Measurements from ENCODE around the gene PROSER2.

The PROSER2 gene

DNA sequence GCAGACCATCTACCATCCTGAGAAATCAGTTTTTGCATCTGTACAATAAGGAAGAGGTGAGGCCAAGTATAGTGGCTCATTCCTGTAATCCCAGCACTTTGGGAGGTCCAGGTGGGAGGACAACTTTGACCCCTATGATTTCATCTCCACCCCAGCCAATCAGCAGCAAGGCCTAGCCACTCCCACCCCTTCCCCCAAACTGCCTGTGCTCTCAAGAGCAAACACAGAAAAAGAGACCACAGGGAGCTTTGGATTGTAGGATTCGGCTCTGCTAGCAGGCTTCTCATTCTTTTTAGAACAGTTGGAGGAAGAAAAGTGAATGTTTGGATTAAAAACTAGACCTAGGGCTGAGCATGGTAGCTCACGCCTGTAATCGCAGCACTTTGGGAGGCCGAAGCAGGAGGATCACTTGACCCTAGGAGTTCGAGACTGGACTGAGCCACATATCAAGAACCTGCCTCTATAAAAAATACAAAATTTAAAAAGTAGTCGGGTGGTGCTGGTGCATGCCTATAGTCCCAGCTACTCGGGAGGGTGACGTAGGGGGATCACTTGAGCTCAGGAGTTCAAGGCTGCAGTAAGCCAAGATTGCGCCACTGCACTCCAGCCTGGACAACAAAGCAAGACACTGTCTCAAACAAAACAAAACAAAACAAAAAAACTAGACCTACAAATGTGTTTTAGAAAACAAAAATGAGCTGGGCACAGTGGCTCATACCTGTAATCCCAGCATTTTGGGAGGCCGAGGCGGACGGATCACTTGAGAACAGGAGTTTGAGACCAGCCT, 25.1 kb upstream of the PROSER2 start:
- Histone ChIP-seq H3K36me3 (ENCODE audit: low read length) (no peaks in the 10 kb centered on the region), H3K4me3 (ENCODE audit: insufficient read depth, low read length, poor library complexity, severe bottlenecking) (no peak overlapping the region)

DNA sequence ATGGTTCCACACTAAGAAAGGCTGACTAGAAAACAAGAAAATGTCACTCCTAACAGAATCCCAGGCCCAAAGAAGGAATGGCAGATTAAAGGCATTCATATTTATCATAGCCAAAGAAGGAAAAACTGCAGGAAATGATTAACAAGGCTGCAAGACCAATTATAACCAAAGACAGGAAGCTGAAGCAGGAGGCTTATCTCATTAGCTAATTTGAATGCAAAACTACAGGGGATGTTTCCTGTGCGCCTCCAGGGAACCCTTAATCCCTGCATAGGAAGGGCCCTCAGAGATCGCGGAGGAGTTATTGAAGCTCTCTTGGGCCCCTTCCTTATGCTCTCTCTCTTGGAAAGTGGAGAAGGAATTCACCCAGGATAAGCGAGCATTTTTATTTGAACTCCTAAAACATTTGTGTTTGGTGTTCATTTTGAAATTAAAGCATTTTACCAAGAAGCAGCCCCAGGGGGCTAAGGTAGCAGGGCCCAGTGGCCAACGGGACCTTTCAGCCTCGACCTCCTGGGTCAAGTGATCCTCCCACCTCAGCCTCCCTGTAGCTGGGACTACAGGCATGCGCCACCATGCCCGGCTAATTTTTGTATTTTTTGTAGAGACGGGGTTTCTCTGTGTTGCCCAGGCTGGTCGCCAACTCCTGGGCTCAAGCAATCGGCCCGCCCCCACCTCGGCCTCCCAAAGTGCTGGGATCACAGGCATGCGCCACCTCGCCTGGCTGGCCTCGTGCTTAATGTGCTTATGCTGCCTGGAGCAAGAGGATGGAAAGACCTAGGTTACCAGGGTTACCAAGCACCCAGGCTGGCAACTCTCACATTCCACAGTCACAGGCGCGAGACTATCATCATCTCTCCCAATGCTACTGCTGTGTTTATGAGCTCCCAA, 24.1 kb upstream of the PROSER2 start:
- H3K9me3 ChIP-seq (ENCODE audit: insufficient read depth, low read length), result no peaks in the 10 kb centered on the region
- H2AFZ ChIP-seq (ENCODE audit: low read depth, low read length, severe bottlenecking), result no peak overlapping the region

More for the DNA sequence above, 25.1 kb upstream of the PROSER2 start:
- H3K79me2 ChIP-seq (ENCODE audit: insufficient read depth, low read length), result no peaks in the 10 kb centered on the region
- H3K9ac ChIP-seq (ENCODE audit: low read length), result no peak overlapping the region
- no peaks in the 10 kb centered on the region for H3F3A ChIP-seq (ENCODE audit: insufficient read depth)
- H3K9me3 ChIP-seq (ENCODE audit: insufficient read depth, low read length), result no peaks in the 10 kb centered on the region
- no peak overlapping the region for H2AFZ ChIP-seq (ENCODE audit: low read depth, low read length, severe bottlenecking)
- no peak overlapping the region for H3K4me2 ChIP-seq (ENCODE audit: low read depth, low read length, poor library complexity, severe bottlenecking)
- H3K9me2 ChIP-seq (replicated peaks; ENCODE audit: insufficient read depth, low read length), result no peaks in the 10 kb centered on the region
- H3K27ac ChIP-seq (ENCODE audit: low read depth, low read length), result no peak overlapping the region
- H4K20me1 ChIP-seq (ENCODE audit: low read depth, low read length), result no peaks in the 10 kb centered on the region
- no peak for TF ChIP-seq EZH2phosphoT487 (conservative IDR thresholded peaks at IDR 0.05; ENCODE audit: low read length)
- TF ChIP-seq, protein P1, sequence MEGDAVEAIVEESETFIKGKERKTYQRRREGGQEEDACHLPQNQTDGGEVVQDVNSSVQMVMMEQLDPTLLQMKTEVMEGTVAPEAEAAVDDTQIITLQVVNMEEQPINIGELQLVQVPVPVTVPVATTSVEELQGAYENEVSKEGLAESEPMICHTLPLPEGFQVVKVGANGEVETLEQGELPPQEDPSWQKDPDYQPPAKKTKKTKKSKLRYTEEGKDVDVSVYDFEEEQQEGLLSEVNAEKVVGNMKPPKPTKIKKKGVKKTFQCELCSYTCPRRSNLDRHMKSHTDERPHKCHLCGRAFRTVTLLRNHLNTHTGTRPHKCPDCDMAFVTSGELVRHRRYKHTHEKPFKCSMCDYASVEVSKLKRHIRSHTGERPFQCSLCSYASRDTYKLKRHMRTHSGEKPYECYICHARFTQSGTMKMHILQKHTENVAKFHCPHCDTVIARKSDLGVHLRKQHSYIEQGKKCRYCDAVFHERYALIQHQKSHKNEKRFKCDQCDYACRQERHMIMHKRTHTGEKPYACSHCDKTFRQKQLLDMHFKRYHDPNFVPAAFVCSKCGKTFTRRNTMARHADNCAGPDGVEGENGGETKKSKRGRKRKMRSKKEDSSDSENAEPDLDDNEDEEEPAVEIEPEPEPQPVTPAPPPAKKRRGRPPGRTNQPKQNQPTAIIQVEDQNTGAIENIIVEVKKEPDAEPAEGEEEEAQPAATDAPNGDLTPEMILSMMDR (IDR thresholded peaks at IDR 0.05; ENCODE audit: insufficient read depth, low read length, poor library complexity, severe bottlenecking), result no peak
- H3K27me3 ChIP-seq (ENCODE audit: low read length), result no peaks in the 10 kb centered on the region

DNA sequence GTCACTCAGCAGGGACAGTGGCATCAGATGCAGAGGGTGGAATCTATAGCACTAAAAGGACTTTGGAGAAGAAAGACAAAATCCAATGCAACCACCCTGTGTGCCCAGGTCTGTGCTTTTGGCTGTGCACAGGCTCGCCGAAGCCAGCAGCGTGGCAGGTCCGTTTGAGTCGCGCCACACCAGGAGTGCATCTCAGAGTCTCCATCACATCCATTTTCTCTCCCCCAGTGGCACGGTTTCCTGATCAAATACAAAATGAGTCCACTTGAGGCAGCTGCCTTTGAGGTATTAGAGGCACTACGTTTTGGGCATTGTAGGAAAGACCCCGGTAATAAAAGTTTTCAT, 23.4 kb upstream of the PROSER2 start:
- H3K9me3 ChIP-seq (ENCODE audit: insufficient read depth, low read length), result no peaks in the 10 kb centered on the region
- no peaks in the 10 kb centered on the region for H3K36me3 ChIP-seq (ENCODE audit: low read length)
- no peak overlapping the region for H2AFZ ChIP-seq (ENCODE audit: low read depth, low read length, severe bottlenecking)
- H3K4me3 ChIP-seq (ENCODE audit: insufficient read depth, low read length, poor library complexity, severe bottlenecking), result no peak overlapping the region
- H3F3A ChIP-seq (ENCODE audit: insufficient read depth), result no peaks in the 10 kb centered on the region
- no peak for TF ChIP-seq EZH2phosphoT487 (conservative IDR thresholded peaks at IDR 0.05; ENCODE audit: low read length)
- H3K27me3 ChIP-seq (ENCODE audit: low read length), result no peaks in the 10 kb centered on the region
- H3K4me2 ChIP-seq (ENCODE audit: low read depth, low read length, poor library complexity, severe bottlenecking), result no peak overlapping the region
- H3K9ac ChIP-seq (ENCODE audit: low read length), result no peak overlapping the region
- H3K27ac ChIP-seq (ENCODE audit: low read depth, low read length), result no peak overlapping the region
- H4K20me1 ChIP-seq (ENCODE audit: low read depth, low read length), result no peaks in the 10 kb centered on the region
- no peaks in the 10 kb centered on the region for H3K9me2 ChIP-seq (replicated peaks; ENCODE audit: insufficient read depth, low read length)
- no peaks in the 10 kb centered on the region for H3K79me2 ChIP-seq (ENCODE audit: insufficient read depth, low read length)

More for the DNA sequence above, 24.1 kb upstream of the PROSER2 start:
- Histone ChIP-seq H3F3A (ENCODE audit: insufficient read depth) (no peaks in the 10 kb centered on the region), H3K36me3 (ENCODE audit: low read length) (no peaks in the 10 kb centered on the region), H4K20me1 (ENCODE audit: low read depth, low read length) (no peaks in the 10 kb centered on the region), H3K79me2 (ENCODE audit: insufficient read depth, low read length) (no peaks in the 10 kb centered on the region), H3K4me2 (ENCODE audit: low read depth, low read length, poor library complexity, severe bottlenecking) (no peak overlapping the region), H3K27ac (ENCODE audit: low read depth, low read length) (no peak overlapping the region), H3K9me2 (replicated peaks; ENCODE audit: insufficient read depth, low read length) (no peaks in the 10 kb centered on the region), H3K27me3 (ENCODE audit: low read length) (no peaks in the 10 kb centered on the region), H3K4me3 (ENCODE audit: insufficient read depth, low read length, poor library complexity, severe bottlenecking) (no peak overlapping the region), H3K9ac (ENCODE audit: low read length) (no peak overlapping the region)
- TF ChIP-seq, protein P1 (IDR thresholded peaks at IDR 0.05; ENCODE audit: insufficient read depth, low read length, poor library complexity, severe bottlenecking), result no peak
- TF ChIP-seq EZH2phosphoT487 (conservative IDR thresholded peaks at IDR 0.05; ENCODE audit: low read length), result no peak
